ENCODE data around the gene PLEKHN1.
"Not testable (repeated sequence)": the region's sequence is repeated elsewhere in the genome, so short reads cannot be mapped to it uniquely, and the experiment has no call there.

PLEKHN1 gene

DNA sequence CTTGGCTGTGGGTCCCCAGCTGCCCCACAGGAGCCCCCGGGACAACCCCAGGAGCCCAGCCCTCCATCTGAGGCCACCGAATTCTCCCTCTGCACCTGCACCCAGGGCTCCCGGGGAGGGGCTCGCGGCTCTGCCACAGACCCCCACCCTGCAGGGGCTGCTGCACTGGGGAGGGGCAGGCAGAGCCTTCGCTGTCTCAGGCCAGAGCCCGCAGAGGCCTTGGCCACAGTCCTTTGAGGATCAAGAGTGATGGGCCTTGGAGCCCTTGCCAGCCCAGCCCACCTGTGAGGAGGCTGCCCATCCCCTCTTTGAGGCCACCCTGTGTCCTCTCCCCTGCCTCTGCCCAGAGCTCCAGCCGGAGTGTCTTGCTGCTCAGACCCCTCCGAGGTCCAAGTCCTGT is 9.1 kb downstream of the PLEKHN1 start:
- no peak overlapping the region for H3K9ac ChIP-seq (ENCODE audit: low read depth, low read length)

DNA sequence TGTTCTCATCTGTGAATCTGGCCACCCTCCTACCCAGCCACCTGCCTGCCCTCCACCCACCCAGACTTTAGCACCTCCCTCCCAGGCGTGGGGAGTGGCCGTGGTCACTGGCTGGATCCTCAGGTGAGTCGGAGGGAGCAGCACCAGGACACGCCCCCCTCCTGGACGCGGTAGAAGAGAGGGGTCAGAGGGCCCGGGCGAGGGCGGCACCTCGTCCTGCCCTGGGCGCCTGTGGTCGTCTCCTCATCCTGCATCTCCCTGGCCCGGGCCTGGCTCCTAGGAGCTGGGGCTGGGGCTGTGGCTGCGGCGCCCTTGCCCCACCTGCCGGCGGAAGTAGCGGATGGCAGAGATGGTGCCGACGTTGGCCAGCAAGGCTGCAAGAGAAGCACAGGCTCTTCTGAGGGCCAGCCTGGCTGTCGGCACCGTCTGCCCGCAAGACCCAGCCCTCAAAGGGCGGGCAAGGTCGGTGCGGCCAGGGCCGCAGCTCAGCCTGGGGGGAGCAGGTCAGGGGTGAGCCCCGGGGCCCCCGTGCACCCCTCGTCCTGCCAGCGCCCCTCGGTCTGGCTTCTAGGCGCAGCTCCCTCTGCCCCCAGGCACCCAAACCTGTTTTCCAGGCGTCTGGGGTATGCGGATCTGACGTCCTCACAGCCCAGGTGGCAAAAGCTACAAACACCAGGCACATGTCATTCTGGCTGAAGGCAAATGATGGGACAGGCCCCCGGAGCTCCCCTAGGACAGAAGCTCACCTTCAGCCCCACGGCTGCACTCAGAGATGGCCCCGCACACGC is 9.8 kb downstream of the PLEKHN1 start:
- Histone ChIP-seq H3K27me3 (ENCODE audit: insufficient read depth, low read length) (peaks cover 28% of the 10 kb centered on the region), H3K4me3 (ENCODE audit: low read length) (peak overlapping the region; percentile 50; the same call in 1 of the 2 replicates), H3K9ac (ENCODE audit: low read depth, low read length) (no peak overlapping the region), H3K36me3 (ENCODE audit: insufficient read depth, low read depth, low read length) (no peaks in the 10 kb centered on the region), H3K27ac (ENCODE audit: low read length) (no peak overlapping the region), H3K9me3 (ENCODE audit: insufficient read depth, low read depth, low read length) (no peaks in the 10 kb centered on the region), H3K4me1 (ENCODE audit: insufficient read depth, low read length) (no peaks in the 10 kb centered on the region)

More for the DNA sequence above, 9.1 kb downstream of the PLEKHN1 start:
- Histone ChIP-seq H3K27ac (ENCODE audit: low read length) (no peak overlapping the region), H3K9me3 (ENCODE audit: insufficient read depth, low read depth, low read length) (no peaks in the 10 kb centered on the region), H3K36me3 (ENCODE audit: insufficient read depth, low read depth, low read length) (no peaks in the 10 kb centered on the region), H3K4me1 (ENCODE audit: insufficient read depth, low read length) (no peaks in the 10 kb centered on the region), H3K27me3 (ENCODE audit: insufficient read depth, low read length) (peaks cover 31% of the 10 kb centered on the region), H3K4me3 (ENCODE audit: low read length) (no peak overlapping the region)

- not testable (repeated sequence) for H3K9me3 ChIP-seq (ENCODE audit: insufficient read depth, low read depth, low read length); H3K9ac ChIP-seq (ENCODE audit: low read depth, low read length); H3K27ac ChIP-seq (ENCODE audit: low read length); H3K36me3 ChIP-seq (ENCODE audit: insufficient read depth, low read depth, low read length); H3K4me3 ChIP-seq (ENCODE audit: low read length); H3K4me1 ChIP-seq (ENCODE audit: insufficient read depth, low read length)
- H3K27me3 ChIP-seq (ENCODE audit: insufficient read depth, low read length), result peaks cover 28% of the 10 kb centered on the region
Observed at GRCh38 chr1:976791-977190, 10.5 kb downstream of the PLEKHN1 start.

- Histone ChIP-seq H3K27ac (ENCODE audit: low read length) (no peak overlapping the region), H3K4me3 (ENCODE audit: low read length) (no peak overlapping the region), H3K4me1 (ENCODE audit: insufficient read depth, low read length) (no peaks in the 10 kb centered on the region), H3K27me3 (ENCODE audit: insufficient read depth, low read length) (peaks cover 33% of the 10 kb centered on the region), H3K9me3 (ENCODE audit: insufficient read depth, low read depth, low read length) (no peaks in the 10 kb centered on the region), H3K36me3 (ENCODE audit: insufficient read depth, low read depth, low read length) (no peaks in the 10 kb centered on the region), H3K9ac (ENCODE audit: low read depth, low read length) (no peak overlapping the region)
Observed at GRCh38 chr1:978069-978834, 12.0 kb downstream of the PLEKHN1 start.

DNA sequence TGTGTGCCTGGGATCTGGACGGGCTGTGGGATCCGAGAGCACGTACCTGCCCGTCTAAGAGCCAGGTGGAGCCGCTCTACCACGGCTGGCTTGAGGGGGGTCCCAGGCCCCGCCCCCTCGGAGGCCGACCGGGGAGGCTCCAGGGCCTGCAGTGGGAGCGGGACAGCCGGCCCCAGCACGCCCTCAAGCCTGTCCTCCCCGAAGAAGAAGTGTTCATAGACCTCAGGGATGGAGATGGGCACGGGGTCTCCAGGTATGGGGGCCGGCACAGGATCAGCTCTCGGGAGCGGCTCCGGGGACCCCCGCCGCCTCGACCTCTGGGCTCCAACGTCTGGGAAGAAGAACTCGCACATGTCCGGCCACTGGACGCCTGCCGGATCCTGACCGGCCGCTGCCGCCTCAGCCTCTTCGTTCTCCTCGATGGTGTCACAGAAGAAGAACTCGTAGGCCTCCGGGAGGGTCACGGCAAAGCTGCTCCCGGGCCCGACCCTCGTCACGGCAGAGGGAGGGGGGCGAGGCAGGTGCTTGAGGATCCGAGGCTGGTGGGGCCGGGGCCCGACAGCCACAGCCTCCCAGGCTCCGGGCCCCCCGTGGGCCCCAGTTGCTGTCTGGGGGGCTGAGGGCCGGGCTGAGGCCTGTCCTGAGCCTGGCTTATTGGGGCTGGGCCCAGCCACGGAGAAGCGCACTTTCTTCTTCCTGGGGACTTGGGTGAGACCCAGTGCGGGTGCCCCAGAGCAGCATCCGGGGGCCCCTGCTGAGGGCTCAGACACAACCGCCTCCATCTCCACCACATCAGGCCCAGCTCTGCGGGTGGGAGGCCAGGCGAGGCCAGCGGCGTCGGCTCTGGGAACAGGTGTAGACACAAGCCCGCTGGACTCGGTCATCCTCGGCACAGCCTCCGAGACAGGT is 12.8 kb downstream of the PLEKHN1 start:
- no peak overlapping the region for H3K27ac ChIP-seq (ENCODE audit: low read length)
- H3K36me3 ChIP-seq (ENCODE audit: insufficient read depth, low read depth, low read length), result no peaks in the 10 kb centered on the region
- peaks cover 40% of the 10 kb centered on the region for H3K27me3 ChIP-seq (ENCODE audit: insufficient read depth, low read length)
- no peak overlapping the region for H3K9ac ChIP-seq (ENCODE audit: low read depth, low read length)
- H3K9me3 ChIP-seq (ENCODE audit: insufficient read depth, low read depth, low read length), result no peaks in the 10 kb centered on the region
- H3K4me1 ChIP-seq (ENCODE audit: insufficient read depth, low read length), result no peaks in the 10 kb centered on the region
- H3K4me3 ChIP-seq (ENCODE audit: low read length), result no peak overlapping the region

DNA sequence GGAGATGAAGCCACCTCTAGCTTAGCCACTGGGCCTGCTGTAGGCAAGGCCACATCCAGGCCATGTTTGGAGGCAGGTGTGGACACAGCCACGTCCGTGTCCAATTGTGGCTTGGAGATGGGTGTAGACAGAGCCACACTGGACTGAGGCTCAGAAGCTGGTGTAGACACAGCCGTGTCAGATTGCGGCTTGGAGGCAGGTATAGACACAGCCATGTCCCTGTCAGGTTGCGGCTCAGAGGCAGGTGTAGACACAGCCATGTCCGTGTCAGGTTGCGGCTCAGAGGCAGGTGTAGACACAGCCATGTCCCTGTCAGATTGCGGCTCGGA is 13.4 kb downstream of the PLEKHN1 start:
- Histone ChIP-seq H3K9ac (ENCODE audit: low read depth, low read length) (no peak overlapping the region), H3K36me3 (ENCODE audit: insufficient read depth, low read depth, low read length) (no peaks in the 10 kb centered on the region), H3K27ac (ENCODE audit: low read length) (no peak overlapping the region), H3K4me3 (ENCODE audit: low read length) (no peak overlapping the region), H3K4me1 (ENCODE audit: insufficient read depth, low read length) (no peaks in the 10 kb centered on the region), H3K9me3 (ENCODE audit: insufficient read depth, low read depth, low read length) (no peaks in the 10 kb centered on the region), H3K27me3 (ENCODE audit: insufficient read depth, low read length) (peaks cover 36% of the 10 kb centered on the region)

- Histone ChIP-seq H3K4me1 (ENCODE audit: insufficient read depth, low read length) (no peaks in the 10 kb centered on the region), H3K9me3 (ENCODE audit: insufficient read depth, low read depth, low read length) (no peaks in the 10 kb centered on the region), H3K27me3 (ENCODE audit: insufficient read depth, low read length) (peaks cover 38% of the 10 kb centered on the region), H3K4me3 (ENCODE audit: low read length) (no peak overlapping the region), H3K27ac (ENCODE audit: low read length) (no peak overlapping the region), H3K9ac (ENCODE audit: low read depth, low read length) (no peak overlapping the region), H3K36me3 (ENCODE audit: insufficient read depth, low read depth, low read length) (no peaks in the 10 kb centered on the region)
Observed at GRCh38 chr1:980137-980571, 13.9 kb downstream of the PLEKHN1 start.

DNA sequence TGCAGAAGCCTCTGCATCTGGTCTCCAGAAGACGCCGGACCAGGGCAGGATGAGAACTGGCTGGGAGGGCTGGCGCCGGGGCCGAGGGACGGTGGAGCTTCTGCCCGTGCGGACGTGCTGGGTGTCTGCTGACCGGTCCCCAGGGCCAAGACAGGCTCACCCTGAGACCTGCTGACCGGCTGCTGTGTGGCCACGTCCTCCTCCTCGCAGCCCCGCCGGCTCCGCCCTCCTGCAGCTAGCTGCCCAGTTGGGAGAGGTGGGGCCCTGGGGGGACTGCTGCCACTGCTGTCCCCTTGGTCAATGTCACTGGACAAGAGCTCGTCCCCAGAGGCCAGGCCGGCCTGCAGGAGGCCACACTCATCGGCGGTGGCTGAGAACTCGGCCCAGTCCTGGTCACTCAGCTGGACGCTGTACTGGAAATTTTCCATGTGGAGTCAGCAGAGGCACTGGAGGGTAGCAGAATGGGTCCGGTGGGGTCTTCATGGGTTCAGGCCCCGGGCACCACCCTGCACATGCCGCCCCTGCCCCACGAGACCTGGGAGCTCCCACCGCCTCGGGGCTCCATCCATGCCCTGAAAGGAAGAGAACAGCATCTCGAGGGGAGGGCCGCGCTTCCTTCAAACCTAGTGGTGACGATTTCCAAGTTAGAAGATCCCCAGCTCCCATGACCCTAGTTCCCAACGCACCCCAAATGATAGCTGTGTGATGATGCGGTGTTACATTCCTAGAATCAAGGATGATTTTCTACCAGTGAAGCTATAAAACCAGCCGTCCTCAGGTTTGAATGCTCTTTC is 14.5 kb downstream of the PLEKHN1 start:
- H3K27me3 ChIP-seq (ENCODE audit: insufficient read depth, low read length), result peaks cover 45% of the 10 kb centered on the region
- H3K27ac ChIP-seq (ENCODE audit: low read length), result no peak overlapping the region
- no peak overlapping the region for H3K9ac ChIP-seq (ENCODE audit: low read depth, low read length)
- H3K4me1 ChIP-seq (ENCODE audit: insufficient read depth, low read length), result no peaks in the 10 kb centered on the region
- no peaks in the 10 kb centered on the region for H3K36me3 ChIP-seq (ENCODE audit: insufficient read depth, low read depth, low read length)
- H3K9me3 ChIP-seq (ENCODE audit: insufficient read depth, low read depth, low read length), result no peaks in the 10 kb centered on the region
- H3K4me3 ChIP-seq (ENCODE audit: low read length), result no peak overlapping the region

GRCh38 chr1:981491-981954 is 15.2 kb downstream of the PLEKHN1 start:
- no peaks in the 10 kb centered on the region for H3K9me3 ChIP-seq (ENCODE audit: insufficient read depth, low read depth, low read length)
- H3K36me3 ChIP-seq (ENCODE audit: insufficient read depth, low read depth, low read length), result no peaks in the 10 kb centered on the region
- peaks cover 50% of the 10 kb centered on the region for H3K27me3 ChIP-seq (ENCODE audit: insufficient read depth, low read length)
- H3K27ac ChIP-seq (ENCODE audit: low read length), result no peak overlapping the region
- H3K9ac ChIP-seq (ENCODE audit: low read depth, low read length), result no peak overlapping the region
- H3K4me1 ChIP-seq (ENCODE audit: insufficient read depth, low read length), result no peaks in the 10 kb centered on the region
- H3K4me3 ChIP-seq (ENCODE audit: low read length), result no peak overlapping the region

DNA sequence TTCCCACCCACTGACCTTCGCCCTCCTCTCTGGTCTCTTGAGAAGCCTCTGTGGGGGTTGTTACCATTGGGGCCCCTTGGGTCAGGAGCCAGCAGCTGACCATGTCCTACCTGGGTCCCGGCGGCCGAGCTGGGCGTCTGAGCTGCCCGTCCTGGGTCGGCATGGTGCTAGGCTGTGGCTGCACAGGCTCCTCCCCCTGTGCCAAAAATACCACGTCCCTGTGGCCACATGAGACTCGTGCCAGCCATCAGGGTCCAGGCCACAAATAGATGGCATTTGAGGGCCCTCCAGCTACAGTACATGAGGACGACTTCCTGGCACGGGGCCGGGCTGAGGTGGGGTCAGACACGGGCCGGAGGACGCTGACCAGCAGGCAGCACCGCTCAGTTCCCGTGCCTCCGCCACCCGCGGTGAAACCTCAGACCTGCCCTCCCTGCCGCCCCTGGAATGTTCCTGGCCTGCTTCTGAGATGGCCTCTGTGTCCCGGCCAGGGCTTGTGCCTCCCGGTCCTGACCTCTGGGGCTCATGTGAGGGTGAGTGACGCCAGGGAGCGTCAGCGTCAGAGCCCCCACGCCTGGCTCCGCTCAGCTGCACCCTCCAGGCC is 15.8 kb downstream of the PLEKHN1 start, which contains the start of gene PERM1:
TSS of gene PERM1 (minus strand) at position 139 of the 604 bp plus-strand sequence. CDS start 1,064 bp downstream, outside the sequence.
- no peaks in the 10 kb centered on the region for H3K36me3 ChIP-seq (ENCODE audit: insufficient read depth, low read depth, low read length)
- no peak within 1 kb of the TSS for H3K9ac ChIP-seq (ENCODE audit: low read depth, low read length)
- no peak within 1 kb of the TSS for H3K27ac ChIP-seq (ENCODE audit: low read length)
- no peaks in the 10 kb centered on the region for H3K4me1 ChIP-seq (ENCODE audit: insufficient read depth, low read length)
- H3K4me3 ChIP-seq (ENCODE audit: low read length), result no peak within 1 kb of the TSS
- no peaks in the 10 kb centered on the region for H3K9me3 ChIP-seq (ENCODE audit: insufficient read depth, low read depth, low read length)
- peaks cover 52% of the 10 kb centered on the region for H3K27me3 ChIP-seq (ENCODE audit: insufficient read depth, low read length)
